ENCODE results near the gene MCEMP1. TPM values are rescaled to one million over a fixed set of nuclear protein-coding genes. Genes with fewer than 3 reads are reported as not detected.

Gene MCEMP1
- total RNA-seq, 1 donor: not detected

GRCh38 chr19:7687177-7687576 lies 10.3 kb downstream of the MCEMP1 start:
- Histone ChIP-seq H3K4me2 (ENCODE audit: insufficient read depth, low read length) (no peak overlapping the region), H4K20me1 (ENCODE audit: insufficient read depth, low read length) (peaks cover 14% of the 10 kb centered on the region), H2AFZ (ENCODE audit: low read length) (no peak overlapping the region), H3K27me3 (ENCODE audit: insufficient read depth, low read length) (no peaks in the 10 kb centered on the region), H3K4me1 (ENCODE audit: insufficient read depth, low read length) (no peaks in the 10 kb centered on the region), H3K79me2 (ENCODE audit: insufficient read depth, low read length) (peaks cover 4% of the 10 kb centered on the region), H3K36me3 (ENCODE audit: insufficient read depth, low read length) (peaks cover 12% of the 10 kb centered on the region), H3K9me3 (ENCODE audit: low read depth, low read length) (no peaks in the 10 kb centered on the region), H3K4me3 (ENCODE audit: insufficient read depth, low read length) (no peak overlapping the region), H3K27ac (ENCODE audit: low read depth, low read length) (no peak overlapping the region)
- DNase-seq (ENCODE audit: insufficient read length, low spot score, missing footprints): peak; percentile 84
- TF ChIP-seq CTCF (IDR thresholded peaks at IDR 0.05; ENCODE audit: extremely low read depth, low read depth, low read length): no peak

DNA sequence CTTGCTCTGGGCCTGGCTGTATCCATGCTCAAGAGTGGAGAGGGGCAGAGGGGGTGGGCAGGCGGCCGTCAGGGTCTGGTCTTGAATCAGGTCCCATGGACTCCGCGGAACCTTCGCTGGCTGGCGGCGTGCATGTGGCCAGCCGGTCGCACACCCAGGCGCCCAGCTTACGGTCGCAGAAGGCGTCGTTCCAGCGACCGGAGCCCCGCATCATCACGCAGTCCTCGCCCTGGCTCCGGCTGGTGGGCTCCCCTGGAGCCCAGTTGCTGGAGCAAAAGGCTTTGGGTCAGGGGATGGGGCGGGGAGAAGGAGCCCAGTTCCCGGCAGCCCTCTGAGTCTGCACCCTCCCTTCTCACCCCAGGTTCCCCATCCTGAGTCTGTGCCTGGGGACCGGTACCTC lies 12.3 kb downstream of the MCEMP1 start:
- Histone ChIP-seq H3K27ac (ENCODE audit: low read depth, low read length) (no peak overlapping the region), H4K20me1 (ENCODE audit: insufficient read depth, low read length) (peaks cover 2% of the 10 kb centered on the region), H3K79me2 (ENCODE audit: insufficient read depth, low read length) (no peaks in the 10 kb centered on the region), H2AFZ (ENCODE audit: low read length) (no peak overlapping the region), H3K36me3 (ENCODE audit: insufficient read depth, low read length) (no peaks in the 10 kb centered on the region), H3K27me3 (ENCODE audit: insufficient read depth, low read length) (no peaks in the 10 kb centered on the region), H3K4me2 (ENCODE audit: insufficient read depth, low read length) (no peak overlapping the region), H3K4me1 (ENCODE audit: insufficient read depth, low read length) (no peaks in the 10 kb centered on the region), H3K4me3 (ENCODE audit: insufficient read depth, low read length) (no peak overlapping the region), H3K9me3 (ENCODE audit: low read depth, low read length) (no peaks in the 10 kb centered on the region)
- no peak for TF ChIP-seq CTCF (IDR thresholded peaks at IDR 0.05; ENCODE audit: extremely low read depth, low read depth, low read length)
- peak; percentile 62 for DNase-seq (ENCODE audit: insufficient read length, low spot score, missing footprints)

DNA sequence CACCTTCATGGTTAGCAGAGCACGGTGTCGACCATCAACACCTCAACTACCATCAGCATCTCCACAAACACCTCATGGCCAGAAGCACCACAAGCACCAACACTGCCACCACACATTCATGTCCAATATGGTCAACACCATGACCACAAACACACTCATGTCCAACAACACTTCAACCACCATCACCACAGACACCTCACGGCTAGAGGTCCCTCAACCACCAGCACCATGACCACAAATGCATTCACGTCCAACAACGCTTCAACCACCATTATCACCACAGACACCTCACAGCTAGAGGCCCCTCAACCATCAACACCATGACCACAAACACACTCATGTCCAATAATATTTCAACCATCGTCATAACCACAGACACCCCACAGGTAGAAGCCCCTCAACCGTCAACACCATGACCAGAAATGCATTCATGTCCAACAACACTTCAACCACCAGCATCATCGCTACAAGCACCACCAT lies 13.9 kb downstream of the MCEMP1 start:
- no peak overlapping the region for H3K27ac ChIP-seq (ENCODE audit: low read depth, low read length)
- TF ChIP-seq CTCF (IDR thresholded peaks at IDR 0.05; ENCODE audit: extremely low read depth, low read depth, low read length): no peak
- peak; percentile 44 for DNase-seq (ENCODE audit: insufficient read length, low spot score, missing footprints)
- no peaks in the 10 kb centered on the region for H3K79me2 ChIP-seq (ENCODE audit: insufficient read depth, low read length)
- H3K9me3 ChIP-seq (ENCODE audit: low read depth, low read length): no peaks in the 10 kb centered on the region
- no peaks in the 10 kb centered on the region for H4K20me1 ChIP-seq (ENCODE audit: insufficient read depth, low read length)
- H3K4me1 ChIP-seq (ENCODE audit: insufficient read depth, low read length): no peaks in the 10 kb centered on the region
- H3K36me3 ChIP-seq (ENCODE audit: insufficient read depth, low read length): no peaks in the 10 kb centered on the region
- no peaks in the 10 kb centered on the region for H3K27me3 ChIP-seq (ENCODE audit: insufficient read depth, low read length)
- no peak overlapping the region for H3K4me2 ChIP-seq (ENCODE audit: insufficient read depth, low read length)
- no peak overlapping the region for H2AFZ ChIP-seq (ENCODE audit: low read length)
- no peak overlapping the region for H3K4me3 ChIP-seq (ENCODE audit: insufficient read depth, low read length)

DNA sequence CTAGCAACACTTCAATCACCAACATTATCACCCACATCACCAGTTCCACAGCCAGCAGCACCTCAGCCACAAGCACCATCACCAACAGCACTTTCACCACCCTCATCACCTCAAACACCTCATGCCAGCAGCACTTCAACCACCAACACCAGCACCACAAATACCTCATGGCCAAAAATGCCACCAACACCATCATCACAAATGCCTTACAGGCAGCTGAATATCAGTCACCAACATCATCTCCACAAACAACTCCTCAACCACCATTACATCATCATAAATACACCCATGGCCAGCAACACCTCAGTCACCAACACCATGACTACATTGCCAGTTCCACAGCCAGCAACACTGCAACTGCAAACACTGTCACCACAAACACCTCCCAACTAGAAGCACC lies 14.6 kb downstream of the MCEMP1 start:
- no peak overlapping the region for H3K4me2 ChIP-seq (ENCODE audit: insufficient read depth, low read length)
- no peaks in the 10 kb centered on the region for H3K4me1 ChIP-seq (ENCODE audit: insufficient read depth, low read length)
- no peaks in the 10 kb centered on the region for H3K9me3 ChIP-seq (ENCODE audit: low read depth, low read length)
- H3K79me2 ChIP-seq (ENCODE audit: insufficient read depth, low read length): no peaks in the 10 kb centered on the region
- no peak for TF ChIP-seq CTCF (IDR thresholded peaks at IDR 0.05; ENCODE audit: extremely low read depth, low read depth, low read length)
- H3K27me3 ChIP-seq (ENCODE audit: insufficient read depth, low read length): no peaks in the 10 kb centered on the region
- peak; percentile 8 for DNase-seq (ENCODE audit: insufficient read length, low spot score, missing footprints)
- no peaks in the 10 kb centered on the region for H3K36me3 ChIP-seq (ENCODE audit: insufficient read depth, low read length)
- H3K4me3 ChIP-seq (ENCODE audit: insufficient read depth, low read length): no peak overlapping the region
- H3K27ac ChIP-seq (ENCODE audit: low read depth, low read length): no peak overlapping the region
- no peak overlapping the region for H2AFZ ChIP-seq (ENCODE audit: low read length)
- no peaks in the 10 kb centered on the region for H4K20me1 ChIP-seq (ENCODE audit: insufficient read depth, low read length)
